ENCODE data around the gene RESF1. TPM values are rescaled to one million over a fixed set of nuclear protein-coding genes. Genes with fewer than 3 reads are reported as not detected.

RESF1 gene
- total and polyA plus RNA-seq, 2 of the 13 experiments (the other 11 are each of a cell fraction or from before 2014, with no cell fraction given) = 7.9 to 16.8 TPM

- TF ChIP-seq ZSCAN9 (CRISPR knock-in tag; IDR thresholded peaks at IDR 0.05; ENCODE audit: borderline replicate concordance) (peak; percentile 63), ZNF143 (CRISPR knock-in tag; IDR thresholded peaks at IDR 0.05) (no peak), ZNF784 (CRISPR knock-in tag; IDR thresholded peaks at IDR 0.05; ENCODE audit: borderline replicate concordance) (no peak; the same call in 1 of the 2 replicates), ZNF780A (CRISPR knock-in tag; IDR thresholded peaks at IDR 0.05) (no peak), ATRX (CRISPR knock-in tag; IDR thresholded peaks at IDR 0.05; ENCODE audit: borderline replicate concordance) (no peak), CENPBD1 (CRISPR knock-in tag; IDR thresholded peaks at IDR 0.05; ENCODE audit: borderline replicate concordance, low read depth) (no peak), ZNF646 (CRISPR knock-in tag; IDR thresholded peaks at IDR 0.05) (no peak), ZNF276 (CRISPR knock-in tag; IDR thresholded peaks at IDR 0.05; ENCODE audit: low read depth) (no peak), TBX2 (CRISPR knock-in tag; IDR thresholded peaks at IDR 0.05; ENCODE audit: borderline replicate concordance) (peak; percentile 75), SP140L (CRISPR knock-in tag; IDR thresholded peaks at IDR 0.05; ENCODE audit: borderline replicate concordance) (no peak), TFDP2 (CRISPR knock-in tag; IDR thresholded peaks at IDR 0.05) (no peak), ZNF354B (CRISPR knock-in tag; IDR thresholded peaks at IDR 0.05) (no peak), HNRNPLL (IDR thresholded peaks at IDR 0.05; ENCODE audit: low read depth, low read length, poor library complexity, severe bottlenecking) (peak; percentile 96), THAP11 (CRISPR knock-in tag; IDR thresholded peaks at IDR 0.05) (peak; percentile 54; the same call in 1 of the 2 replicates), ZNF567 (CRISPR knock-in tag; IDR thresholded peaks at IDR 0.05; ENCODE audit: borderline replicate concordance) (no peak), REXO4 (CRISPR knock-in tag; IDR thresholded peaks at IDR 0.05; ENCODE audit: borderline replicate concordance) (no peak), RARA (CRISPR knock-in tag; IDR thresholded peaks at IDR 0.05) (peak; percentile 48), LBX2 (CRISPR knock-in tag; IDR thresholded peaks at IDR 0.05; ENCODE audit: borderline replicate concordance) (no peak)
Observed at GRCh38 chr12:31959161-31959700, at the start of gene RESF1 (continued).
